Mucosa of descending colon (tissue), 3 donors: ENCODE results near the gene NR1I3. TPM values are rescaled to one million over a fixed set of nuclear protein-coding genes. Genes with fewer than 3 reads are reported as not detected.

Source experiments
- ATAC-seq: fragments of 200-7000 bp; cut with Tn5 transposase; one replicate; pipeline ENCODE4 v1.9.1; 2020; ENCODE audit warnings: mild to moderate bottlenecking, moderate library complexity
- DNase-seq, 3 donors: peaks; one replicate each; pipeline ENCODE4 v3.0.0-alpha.2; 2020
- H3K36me3 ChIP-seq: fragments of 200-600 bp; one replicate; pipeline ENCODE4 v1.8.0; 2021; ENCODE audit warnings: low read depth, mild to moderate bottlenecking
- H3K4me1 ChIP-seq: fragments of 200-600 bp; one replicate; pipeline ENCODE4 v1.8.0; 2021; ENCODE audit warnings: low read depth, mild to moderate bottlenecking
- H3K4me3 ChIP-seq: fragments of 200-600 bp; one replicate; pipeline ENCODE4 v1.8.0; 2021; ENCODE audit warnings: mild to moderate bottlenecking
- H3K9me3 ChIP-seq: fragments of 200-600 bp; one replicate; pipeline ENCODE4 v1.8.0; 2021; ENCODE audit warnings: mild to moderate bottlenecking
- CTCF ChIP-seq: fragments of 200-600 bp; IDR thresholded peaks from one replicate; pipeline ENCODE4 v1.8.0; 2022; ENCODE audit warnings: antibody characterized with exemption, mild to moderate bottlenecking
- intact Hi-C, 2 donors: fragments of 100-400 bp; cut with DNase I in 1 of 2; cut with micrococcal nuclease in 1 of 2; formaldehyde crosslinking; loops; one replicate each; pipeline versions ENCODE4 v1.11.0 to v1.11.1; 2022; cut with DNase I, micrococcal nuclease
- long read RNA-seq, 2 donors: library from polyadenylated mRNA; unstranded; transcript quantifications; one replicate each; pipeline ENCODE4 v2.0.0, GENCODE V29; 2019 to 2021
- total RNA-seq, 3 donors: library from RNA; stranded (reverse); fragmentation: NEBNext Ultra II Directional in 2 of 3; extraction: Animal tissue kit (Norgen Biotek cat#: 25700) in 2 of 3; gene quantifications; one replicate each; pipeline versions ENCODE4 v1.2.1 to v1.2.4, GENCODE V29; 2021 to 2023
- donor health status: DM: no; HTN: no; CAD: no; lungs with moderate emphysema.
- donor health status: DM: no; HTN: no; CAD: no.
- donor health status: DM: no; HTN: yes; CAD: no.

The NR1I3 gene
- not detected for total RNA-seq
- long read RNA-seq, donor 1, partial matches to known transcripts = 0 of 1 reads
- long read RNA-seq, donor 1, other reads (novel, unspliced or antisense) = 1 of 1 reads
- long read RNA-seq, donor 2 = 0 reads

- DNase-seq (no peak), ATAC-seq (no peak)
- TF ChIP-seq CTCF = no peak
- Histone ChIP-seq H3K4me3 (no peak within 1 kb of the TSS), H3K9me3 (no peaks in the 10 kb centered on the region), H3K4me1 (no peaks in the 10 kb centered on the region), H3K36me3 (no peaks in the 10 kb centered on the region)
- intact Hi-C loops = no loop called here
Observed at GRCh38 chr1:161238039-161238473, at the start of gene NR1I3. Gene NR1I3, minus strand, starts transcription at chr1:161238203. Its CDS starts 1,638 bp downstream, at chr1:161236565.

GRCh38 chr1:161287482-161288054 lies 49.6 kb upstream of the NR1I3 start:
- DNase-seq (peak in 1 of 3 donors; percentile 14), ATAC-seq (peak; percentile 85)
- intact Hi-C loops = no loop called here
- Histone ChIP-seq H3K4me1 (no peaks in the 10 kb centered on the region), H3K9me3 (no peaks in the 10 kb centered on the region), H3K4me3 (no peak overlapping the region), H3K36me3 (no peaks in the 10 kb centered on the region)
- TF ChIP-seq CTCF = no peak

GRCh38 chr1:161285521-161285920 lies 47.5 kb upstream of the NR1I3 start:
- intact Hi-C loops = no loop called here
- ATAC-seq = no peak
- H3K4me1 ChIP-seq = no peaks in the 10 kb centered on the region
- H3K4me3 ChIP-seq = no peak overlapping the region
- no peaks in the 10 kb centered on the region for H3K36me3 ChIP-seq
- no peaks in the 10 kb centered on the region for H3K9me3 ChIP-seq
- DNase-seq = no peak
- no peak for TF ChIP-seq CTCF

GRCh38 chr1:161285113-161285512 lies 47.1 kb upstream of the NR1I3 start:
- TF ChIP-seq CTCF = no peak
- intact Hi-C loops = no loop called here

GRCh38 chr1:161282991-161283390 lies 45.0 kb upstream of the NR1I3 start:
- no peak for TF ChIP-seq CTCF
- H3K36me3 ChIP-seq = no peaks in the 10 kb centered on the region
- no peak overlapping the region for H3K4me3 ChIP-seq
- ATAC-seq = no peak
- no peaks in the 10 kb centered on the region for H3K4me1 ChIP-seq
- intact Hi-C loops = no loop called here
- H3K9me3 ChIP-seq = no peaks in the 10 kb centered on the region
- no peak for DNase-seq

More at GRCh38 chr1:161285113-161285512, 47.1 kb upstream of the NR1I3 start:
- Histone ChIP-seq H3K9me3 (no peaks in the 10 kb centered on the region), H3K36me3 (no peaks in the 10 kb centered on the region), H3K4me1 (no peaks in the 10 kb centered on the region), H3K4me3 (no peak overlapping the region)
- no peak for ATAC-seq
- DNase-seq = no peak
